Adrenal gland (tissue), 12 donors: ENCODE measurements around the gene SPHKAP. TPM values are rescaled to one million over a fixed set of nuclear protein-coding genes. Genes with fewer than 3 reads are reported as not detected.

Source experiments
- DNase-seq, 7 donors: peaks; one replicate each; pipeline ENCODE4 v3.0.0-alpha.2; 2019 to 2020
- H3K27ac ChIP-seq, 5 donors: fragments of 200-600 bp; sonication (generic) in 4 of 5; 1 replicate in 3 of 5; 2 replicates in 2 of 5; pipeline versions ENCODE4 v1.5.1 to v1.8.0; 2016 to 2020; ENCODE audit warnings: mild to moderate bottlenecking in 1 of 5
- H3K27me3 ChIP-seq: fragments of 200-600 bp; 2 replicates; pipeline ENCODE4 v1.8.0; 2021
- H3K36me3 ChIP-seq, 2 donors: fragments of 200-600 bp; replicated peaks in 1 of 2; 1 replicate in 1 of 2; 2 replicates in 1 of 2; pipeline versions ENCODE4 v1.5.1 to v1.8.0; 2018 to 2022
- H3K4me1 ChIP-seq, 2 donors: fragments of 200-600 bp; replicated peaks in 1 of 2; 1 replicate in 1 of 2; 2 replicates in 1 of 2; pipeline versions ENCODE4 v1.5.1 to v1.8.0; 2018 to 2021
- H3K4me3 ChIP-seq, 4 donors: fragments of 200-600 bp; sonication (generic) in 3 of 4; one replicate each; pipeline ENCODE4 v1.5.1; 2016 to 2018
- H3K9me3 ChIP-seq, 3 donors: fragments of 200-600 bp; sonication (generic) in 1 of 3; replicated peaks in 1 of 3; 1 replicate in 2 of 3; 2 replicates in 1 of 3; pipeline versions ENCODE4 v1.5.1 to v1.8.0; 2016 to 2021
- POLR2A ChIP-seq, 2 donors: fragments of 450-650 bp; IDR thresholded peaks; one replicate each; pipeline ENCODE4 v1.6.1; 2017; ENCODE audit warnings: antibody characterized with exemption in 2 of 2, mild to moderate bottlenecking in 2 of 2, moderate library complexity in 1 of 2
- WGBS, 4 donors: extraction: QIAGEN DNeasy Blood & Tissue Kit in 2 of 4; methylation state at CpG; one replicate each; pipeline versions ENCODE4 v1.1.5 to v1.1.7; 2013 to 2017; 5-methylcytosine and 5-hydroxymethylcytosine counted together
- intact Hi-C, 2 donors: fragments of 100-400 bp; cut with DNase I; formaldehyde crosslinking; loops; one replicate each; pipeline versions ENCODE4 v1.14.1 to v1.15.0; 2022 to 2023
- polyA plus RNA-seq, 3 donors: library from polyadenylated mRNA; stranded (reverse); fragments of 200-250 nt in 2 of 3; fragments of 350-450 nt in 1 of 3; fragmentation: Illumina TruSeq in 1 of 3; extraction: RNeasy Lipid Tissue Mini Kit (QIAGEN cat#74804) in 1 of 3; gene quantifications; one replicate each; pipeline ENCODE4 v1.2.3, GENCODE V29; 2013 to 2014
- total RNA-seq, 9 donors: library from RNA; depleted of rRNA in 4 of 9; stranded (reverse); fragments of >200 nt in 4 of 9; fragments of 120-200 nt in 1 of 9; fragmentation: NEBNext Ultra II Directional in 1 of 9; extraction: Animal tissue kit (Norgen Biotek cat#: 25700) in 1 of 9; gene quantifications; one replicate each; pipeline versions ENCODE4 v1.1.0 to v1.2.4, GENCODE V29; 2013 to 2023
- TF ChIP-seq, protein P1 (sequence below), 6 experiments: fragments of 450-650 bp in 4 of 6; fragments of 200-600 bp in 2 of 6; sonication (generic) in 1 of 6; IDR thresholded peaks; 1 replicate in 5 of 6; 2 replicates in 1 of 6; pipeline versions ENCODE4 v1.5.1 to v1.8.0; 2016 to 2021; ENCODE audit warnings: antibody characterized with exemption in 6 of 6, mild to moderate bottlenecking in 2 of 6, moderate library complexity in 1 of 6
- donor health status: healthy with polysubstance abuse.
- donor health status: Bipolar disorder and iron deficiency.
- donor health status: DM: yes; HTN: yes; CAD: no.
- donor health status: DM: no; HTN: no; CAD: no.
- donor health status: DM: no; HTN: no; CAD: no.
- donor health status: DM: yes; HTN: yes; CAD: no.

SPHKAP gene
- total and polyA plus RNA-seq, 12 donors, result under 0.01 to 0.17 (median 0.06) TPM; not detected in 8

DNA sequence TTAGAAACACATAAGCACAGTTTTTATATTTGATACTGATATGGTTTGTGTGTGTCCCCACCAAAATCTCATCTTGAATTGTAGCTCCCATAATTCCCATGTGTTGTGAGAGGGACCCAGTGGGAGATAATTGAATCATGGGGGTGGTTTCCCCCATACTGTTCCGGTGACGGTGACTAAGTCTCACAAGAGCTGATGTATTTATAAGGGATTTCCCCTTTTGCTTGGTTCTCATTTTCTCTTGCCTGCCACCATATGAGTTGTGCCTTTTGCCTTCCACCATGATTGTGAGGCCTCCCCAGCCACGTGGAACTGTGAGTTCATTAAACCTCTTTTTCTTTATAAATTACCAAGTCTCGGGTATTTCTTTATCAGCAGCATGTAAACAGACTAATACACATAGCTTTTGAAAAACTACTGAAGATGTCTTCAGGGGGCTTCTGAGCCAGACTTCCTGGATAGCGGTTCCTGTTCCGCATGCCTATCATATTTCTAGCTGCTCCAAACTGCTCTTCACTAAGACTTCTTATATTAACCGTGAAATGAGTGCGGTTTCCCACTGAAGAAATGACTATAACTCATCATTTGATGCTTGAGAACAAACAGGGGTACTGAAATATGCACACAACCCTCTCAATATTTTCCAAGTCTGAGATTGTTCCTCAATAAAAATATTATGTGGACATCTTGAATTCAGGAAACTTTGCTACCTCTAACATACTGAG lies 75.8 kb downstream of the SPHKAP start:
- intact Hi-C loops, result no loop called here
- H3K27me3 ChIP-seq, result peaks cover 3% of the 10 kb centered on the region

DNA sequence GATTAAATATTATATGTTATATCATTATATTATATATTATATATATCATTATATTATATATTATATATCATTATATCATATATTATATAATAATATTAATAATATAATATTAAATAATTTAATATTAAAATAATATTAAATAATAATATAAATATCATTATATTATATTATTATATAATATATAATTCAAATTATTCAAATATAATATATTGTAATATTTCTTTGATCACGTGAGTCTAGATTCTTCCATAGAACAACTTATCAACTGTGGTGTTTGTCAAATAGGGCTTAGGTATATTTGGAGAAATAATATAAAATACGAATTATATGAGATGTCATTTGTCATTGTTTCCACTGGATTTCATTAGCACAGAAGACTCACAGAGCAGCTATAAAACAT lies 77.3 kb downstream of the SPHKAP start:
- WGBS, 4 donors, result 76 to 92% (median 81%) methylated on average over 2 of the region's 2 CpGs
- TF ChIP-seq POLR2A (IDR thresholded peaks at IDR 0.05), result no peak
- TF ChIP-seq, protein P1, sequence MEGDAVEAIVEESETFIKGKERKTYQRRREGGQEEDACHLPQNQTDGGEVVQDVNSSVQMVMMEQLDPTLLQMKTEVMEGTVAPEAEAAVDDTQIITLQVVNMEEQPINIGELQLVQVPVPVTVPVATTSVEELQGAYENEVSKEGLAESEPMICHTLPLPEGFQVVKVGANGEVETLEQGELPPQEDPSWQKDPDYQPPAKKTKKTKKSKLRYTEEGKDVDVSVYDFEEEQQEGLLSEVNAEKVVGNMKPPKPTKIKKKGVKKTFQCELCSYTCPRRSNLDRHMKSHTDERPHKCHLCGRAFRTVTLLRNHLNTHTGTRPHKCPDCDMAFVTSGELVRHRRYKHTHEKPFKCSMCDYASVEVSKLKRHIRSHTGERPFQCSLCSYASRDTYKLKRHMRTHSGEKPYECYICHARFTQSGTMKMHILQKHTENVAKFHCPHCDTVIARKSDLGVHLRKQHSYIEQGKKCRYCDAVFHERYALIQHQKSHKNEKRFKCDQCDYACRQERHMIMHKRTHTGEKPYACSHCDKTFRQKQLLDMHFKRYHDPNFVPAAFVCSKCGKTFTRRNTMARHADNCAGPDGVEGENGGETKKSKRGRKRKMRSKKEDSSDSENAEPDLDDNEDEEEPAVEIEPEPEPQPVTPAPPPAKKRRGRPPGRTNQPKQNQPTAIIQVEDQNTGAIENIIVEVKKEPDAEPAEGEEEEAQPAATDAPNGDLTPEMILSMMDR (IDR thresholded peaks at IDR 0.05), result no peak
- intact Hi-C loops, result no loop called here
- Histone ChIP-seq H3K36me3 (no peaks in the 10 kb centered on the region), H3K27ac (no peak overlapping the region), H3K4me3 (no peak overlapping the region), H3K4me1 (no peaks in the 10 kb centered on the region), H3K9me3 (no peaks in the 10 kb centered on the region), H3K27me3 (peaks cover 3% of the 10 kb centered on the region)
- DNase-seq, result no peak

More for the DNA sequence above, 75.8 kb downstream of the SPHKAP start:
- TF ChIP-seq, protein P1 (IDR thresholded peaks at IDR 0.05), result no peak
- no peak for TF ChIP-seq POLR2A (IDR thresholded peaks at IDR 0.05)
- WGBS, 4 donors, result 73 to 89% (median 85%) methylated on average over 8 of the region's 8 CpGs
- DNase-seq, result no peak
- Histone ChIP-seq H3K27ac (no peak overlapping the region), H3K4me1 (no peaks in the 10 kb centered on the region), H3K36me3 (no peaks in the 10 kb centered on the region), H3K9me3 (no peaks in the 10 kb centered on the region), H3K4me3 (no peak overlapping the region)

- intact Hi-C loops, result no loop called here
- WGBS, 4 donors, result 69 to 85% (median 79%) methylated on average over 5 of the region's 5 CpGs
- no peak for TF ChIP-seq POLR2A (IDR thresholded peaks at IDR 0.05)
- TF ChIP-seq, protein P1 (IDR thresholded peaks at IDR 0.05), result no peak
- no peak for DNase-seq
- no peak overlapping the region for H3K4me3 ChIP-seq
- peaks cover 0 to 4% (median 0%) of the 10 kb centered on the region in 3 donors for H3K9me3 ChIP-seq
- H3K36me3 ChIP-seq, result no peaks in the 10 kb centered on the region
- H3K27ac ChIP-seq, result no peak overlapping the region
- peaks cover 3% of the 10 kb centered on the region for H3K27me3 ChIP-seq
- H3K4me1 ChIP-seq, result no peaks in the 10 kb centered on the region
Observed at GRCh38 chr2:228103379-228103778, 78.1 kb downstream of the SPHKAP start.

DNA sequence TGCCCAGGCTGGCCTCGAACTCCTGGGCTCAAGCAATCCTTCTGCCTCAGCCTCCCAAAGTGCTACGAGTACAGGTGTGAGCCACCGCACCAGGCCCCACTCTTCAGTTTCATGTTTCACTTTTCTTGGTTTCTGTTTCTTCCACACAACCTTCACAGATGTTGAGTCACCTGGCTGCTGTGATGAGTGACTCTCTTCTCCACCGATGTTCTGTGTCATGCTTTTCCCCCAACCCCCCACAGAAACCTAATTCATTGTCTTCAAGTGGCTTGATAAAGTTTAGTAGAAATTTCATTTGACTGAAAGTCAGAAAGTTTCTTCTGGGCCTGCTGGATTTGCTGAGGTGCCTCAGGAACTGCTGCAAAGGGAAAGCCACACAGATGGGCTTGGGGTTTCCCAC lies 78.5 kb downstream of the SPHKAP start:
- Histone ChIP-seq H3K9me3 (peaks cover 0 to 4% (median 0%) of the 10 kb centered on the region in 3 donors), H3K36me3 (no peaks in the 10 kb centered on the region), H3K4me1 (no peaks in the 10 kb centered on the region), H3K4me3 (no peak overlapping the region), H3K27me3 (peaks cover 3% of the 10 kb centered on the region), H3K27ac (no peak overlapping the region)
- TF ChIP-seq, protein P1 (IDR thresholded peaks at IDR 0.05), result no peak
- TF ChIP-seq POLR2A (IDR thresholded peaks at IDR 0.05), result no peak
- no peak for DNase-seq
- WGBS, 4 donors, result 74 to 86% (median 79%) methylated on average over 4 of the region's 4 CpGs
- intact Hi-C loops, result no loop called here
